Adrenal gland (tissue), 12 donors: ENCODE measurements around the gene DEFB121. TPM values are rescaled to one million over a fixed set of nuclear protein-coding genes. Genes with fewer than 3 reads are reported as not detected.

Experiments
- DNase-seq, 7 donors: peaks; one replicate each; pipeline ENCODE4 v3.0.0-alpha.2; 2019 to 2020
- H3K27ac ChIP-seq, 5 donors: fragments of 200-600 bp; sonication (generic) in 4 of 5; 1 replicate in 3 of 5; 2 replicates in 2 of 5; pipeline versions ENCODE4 v1.5.1 to v1.8.0; 2016 to 2020; ENCODE audit warnings: mild to moderate bottlenecking in 1 of 5
- H3K27me3 ChIP-seq: fragments of 200-600 bp; 2 replicates; pipeline ENCODE4 v1.8.0; 2021
- H3K36me3 ChIP-seq, 2 donors: fragments of 200-600 bp; replicated peaks in 1 of 2; 1 replicate in 1 of 2; 2 replicates in 1 of 2; pipeline versions ENCODE4 v1.5.1 to v1.8.0; 2018 to 2022
- H3K4me1 ChIP-seq, 2 donors: fragments of 200-600 bp; replicated peaks in 1 of 2; 1 replicate in 1 of 2; 2 replicates in 1 of 2; pipeline versions ENCODE4 v1.5.1 to v1.8.0; 2018 to 2021
- H3K4me3 ChIP-seq, 4 donors: fragments of 200-600 bp; sonication (generic) in 3 of 4; one replicate each; pipeline ENCODE4 v1.5.1; 2016 to 2018
- H3K9me3 ChIP-seq, 3 donors: fragments of 200-600 bp; sonication (generic) in 1 of 3; replicated peaks in 1 of 3; 1 replicate in 2 of 3; 2 replicates in 1 of 3; pipeline versions ENCODE4 v1.5.1 to v1.8.0; 2016 to 2021
- POLR2A ChIP-seq, 2 donors: fragments of 450-650 bp; IDR thresholded peaks; one replicate each; pipeline ENCODE4 v1.6.1; 2017; ENCODE audit warnings: antibody characterized with exemption in 2 of 2, mild to moderate bottlenecking in 2 of 2, moderate library complexity in 1 of 2
- WGBS, 4 donors: extraction: QIAGEN DNeasy Blood & Tissue Kit in 2 of 4; methylation state at CpG; one replicate each; pipeline versions ENCODE4 v1.1.5 to v1.1.7; 2013 to 2017; 5-methylcytosine and 5-hydroxymethylcytosine counted together
- intact Hi-C, 2 donors: fragments of 100-400 bp; cut with DNase I; formaldehyde crosslinking; loops; one replicate each; pipeline versions ENCODE4 v1.14.1 to v1.15.0; 2022 to 2023
- polyA plus RNA-seq, 3 donors: library from polyadenylated mRNA; stranded (reverse); fragments of 200-250 nt in 2 of 3; fragments of 350-450 nt in 1 of 3; fragmentation: Illumina TruSeq in 1 of 3; extraction: RNeasy Lipid Tissue Mini Kit (QIAGEN cat#74804) in 1 of 3; gene quantifications; one replicate each; pipeline ENCODE4 v1.2.3, GENCODE V29; 2013 to 2014
- total RNA-seq, 9 donors: library from RNA; depleted of rRNA in 4 of 9; stranded (reverse); fragments of >200 nt in 4 of 9; fragments of 120-200 nt in 1 of 9; fragmentation: NEBNext Ultra II Directional in 1 of 9; extraction: Animal tissue kit (Norgen Biotek cat#: 25700) in 1 of 9; gene quantifications; one replicate each; pipeline versions ENCODE4 v1.1.0 to v1.2.4, GENCODE V29; 2013 to 2023
- TF ChIP-seq, protein P1 (sequence below), 6 experiments: fragments of 450-650 bp in 4 of 6; fragments of 200-600 bp in 2 of 6; sonication (generic) in 1 of 6; IDR thresholded peaks; 1 replicate in 5 of 6; 2 replicates in 1 of 6; pipeline versions ENCODE4 v1.5.1 to v1.8.0; 2016 to 2021; ENCODE audit warnings: antibody characterized with exemption in 6 of 6, mild to moderate bottlenecking in 2 of 6, moderate library complexity in 1 of 6
- donor health status: healthy with polysubstance abuse.
- donor health status: Bipolar disorder and iron deficiency.
- donor health status: DM: yes; HTN: yes; CAD: no.
- donor health status: DM: no; HTN: no; CAD: no.
- donor health status: DM: no; HTN: no; CAD: no.
- donor health status: DM: yes; HTN: yes; CAD: no.

DEFB121 gene
- total and polyA plus RNA-seq, 12 donors: not detected

DNA sequence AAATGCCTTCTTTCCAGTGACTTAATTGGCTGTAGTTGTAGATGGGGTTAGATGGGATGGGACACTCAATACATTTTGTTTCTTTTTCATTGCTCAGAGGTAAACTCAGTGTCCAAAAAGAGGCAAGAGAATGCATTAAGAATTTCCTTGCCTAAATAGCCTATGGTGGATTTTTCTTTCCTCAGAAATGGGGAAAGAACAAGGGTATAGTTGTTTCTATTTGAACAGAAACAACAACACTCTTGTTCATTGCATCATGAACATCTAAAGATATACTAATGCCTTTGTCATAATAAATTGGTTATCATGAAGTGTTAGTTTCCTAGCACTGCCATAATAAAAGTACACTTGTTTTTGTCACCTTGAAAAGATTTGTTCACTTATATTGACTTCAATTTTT is 19.8 kb upstream of the DEFB121 start:
- Histone ChIP-seq H3K9me3 (no peaks in the 10 kb centered on the region), H3K36me3 (no peaks in the 10 kb centered on the region), H3K27ac (no peak overlapping the region), H3K4me1 (no peaks in the 10 kb centered on the region), H3K4me3 (no peak overlapping the region), H3K27me3 (no peaks in the 10 kb centered on the region)
- no peak for DNase-seq
- TF ChIP-seq, protein P1, sequence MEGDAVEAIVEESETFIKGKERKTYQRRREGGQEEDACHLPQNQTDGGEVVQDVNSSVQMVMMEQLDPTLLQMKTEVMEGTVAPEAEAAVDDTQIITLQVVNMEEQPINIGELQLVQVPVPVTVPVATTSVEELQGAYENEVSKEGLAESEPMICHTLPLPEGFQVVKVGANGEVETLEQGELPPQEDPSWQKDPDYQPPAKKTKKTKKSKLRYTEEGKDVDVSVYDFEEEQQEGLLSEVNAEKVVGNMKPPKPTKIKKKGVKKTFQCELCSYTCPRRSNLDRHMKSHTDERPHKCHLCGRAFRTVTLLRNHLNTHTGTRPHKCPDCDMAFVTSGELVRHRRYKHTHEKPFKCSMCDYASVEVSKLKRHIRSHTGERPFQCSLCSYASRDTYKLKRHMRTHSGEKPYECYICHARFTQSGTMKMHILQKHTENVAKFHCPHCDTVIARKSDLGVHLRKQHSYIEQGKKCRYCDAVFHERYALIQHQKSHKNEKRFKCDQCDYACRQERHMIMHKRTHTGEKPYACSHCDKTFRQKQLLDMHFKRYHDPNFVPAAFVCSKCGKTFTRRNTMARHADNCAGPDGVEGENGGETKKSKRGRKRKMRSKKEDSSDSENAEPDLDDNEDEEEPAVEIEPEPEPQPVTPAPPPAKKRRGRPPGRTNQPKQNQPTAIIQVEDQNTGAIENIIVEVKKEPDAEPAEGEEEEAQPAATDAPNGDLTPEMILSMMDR (IDR thresholded peaks at IDR 0.05): no peak
- TF ChIP-seq POLR2A (IDR thresholded peaks at IDR 0.05): no peak
- intact Hi-C loops: no loop called here

DNA sequence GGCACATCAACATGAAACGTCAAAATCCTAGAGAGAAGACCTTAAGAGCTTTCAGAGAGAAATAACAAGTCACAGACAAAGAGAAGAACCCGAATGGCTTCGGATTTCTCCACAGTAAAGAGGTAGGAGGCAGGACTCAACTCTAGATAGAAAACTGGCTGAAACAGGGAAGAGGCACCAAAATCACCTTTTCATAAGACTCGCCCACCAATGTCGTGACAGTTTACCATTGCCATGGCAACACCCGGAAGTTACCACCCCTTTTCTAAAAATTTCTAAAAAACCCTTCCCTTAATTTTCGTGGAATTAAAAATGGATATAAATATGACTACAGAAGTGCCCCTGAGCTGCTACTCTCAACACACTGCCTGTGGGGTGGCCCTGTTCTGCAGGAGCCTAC is 12.3 kb upstream of the DEFB121 start:
- Histone ChIP-seq H3K4me1 (no peaks in the 10 kb centered on the region), H3K27me3 (no peaks in the 10 kb centered on the region), H3K36me3 (no peaks in the 10 kb centered on the region), H3K27ac (no peak overlapping the region), H3K4me3 (no peak overlapping the region), H3K9me3 (no peaks in the 10 kb centered on the region)
- TF ChIP-seq, protein P1 (IDR thresholded peaks at IDR 0.05): no peak
- no peak for TF ChIP-seq POLR2A (IDR thresholded peaks at IDR 0.05)
- no peak for DNase-seq
- intact Hi-C loops: no loop called here
- 70 to 80% (median 75%) methylated on average over 7 of the region's 7 CpGs for WGBS, 4 donors

DNA sequence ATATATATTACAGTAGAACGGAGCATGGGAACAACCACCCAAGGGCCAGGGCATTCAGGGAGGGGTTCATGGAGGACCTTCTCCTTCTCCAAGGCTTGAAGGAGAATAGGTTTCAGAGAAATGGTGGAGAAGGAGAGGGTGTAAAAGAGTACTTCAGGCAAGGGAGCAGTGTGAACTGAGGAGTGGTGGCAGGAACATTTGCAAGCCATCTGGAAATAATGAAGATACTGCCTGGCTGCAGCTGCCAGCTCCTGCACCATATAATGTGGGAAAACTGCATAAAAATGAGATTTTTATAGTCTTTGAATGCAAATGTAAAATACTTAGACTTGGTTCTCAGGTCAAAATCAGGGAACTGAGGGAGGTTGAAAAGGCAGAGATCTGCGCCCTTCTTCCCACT is 9.6 kb upstream of the DEFB121 start:
- Histone ChIP-seq H3K9me3 (no peaks in the 10 kb centered on the region), H3K36me3 (no peaks in the 10 kb centered on the region), H3K27me3 (no peaks in the 10 kb centered on the region), H3K4me3 (no peak overlapping the region), H3K4me1 (no peaks in the 10 kb centered on the region), H3K27ac (no peak overlapping the region)
- DNase-seq: no peak
- TF ChIP-seq POLR2A (IDR thresholded peaks at IDR 0.05): no peak
- TF ChIP-seq, protein P1 (IDR thresholded peaks at IDR 0.05): no peak
- WGBS, 4 donors: 79 to 90% (median 84%) methylated on average over 2 of the region's 2 CpGs
- intact Hi-C loops: no loop called here

DNA sequence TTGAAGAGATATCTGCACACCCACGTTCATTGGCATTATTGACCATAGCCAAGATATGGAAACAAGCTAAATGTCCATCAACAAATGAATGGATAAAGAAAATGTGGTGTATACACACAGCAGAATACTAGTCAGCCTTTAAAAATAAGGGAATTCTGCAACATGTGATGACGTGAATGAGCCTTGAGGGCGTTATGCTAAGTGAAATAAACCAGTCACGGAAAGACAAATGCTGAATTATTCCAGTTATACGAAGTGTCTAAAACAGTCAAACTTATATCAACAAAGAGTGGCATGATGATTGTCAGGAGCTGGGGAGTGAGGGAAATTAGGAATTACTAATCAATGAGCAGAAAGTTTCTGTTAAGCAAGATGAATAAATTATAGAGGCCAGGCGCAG is 8.4 kb upstream of the DEFB121 start:
- Histone ChIP-seq H3K36me3 (no peaks in the 10 kb centered on the region), H3K4me1 (no peaks in the 10 kb centered on the region), H3K4me3 (no peak overlapping the region), H3K27me3 (peaks cover 4% of the 10 kb centered on the region), H3K27ac (no peak overlapping the region), H3K9me3 (no peaks in the 10 kb centered on the region)
- no peak for TF ChIP-seq POLR2A (IDR thresholded peaks at IDR 0.05)
- TF ChIP-seq, protein P1 (IDR thresholded peaks at IDR 0.05): no peak
- no peak for DNase-seq
- WGBS, 4 donors: 56 to 70% (median 64%) methylated on average over 6 of the region's 6 CpGs
- intact Hi-C loops: no loop called here
